Hepatocyte (in vitro differentiated cells): ENCODE data around the gene SNX32.

Source experiments
- CTCF ChIP-seq: fragments of 200-600 bp; sonication (generic); IDR thresholded peaks from 2 replicates; pipeline ENCODE4 v1.5.1; 2016; ENCODE audit warnings: antibody characterized with exemption, mild to moderate bottlenecking; ENCODE audit not compliant: poor library complexity
- EZH2 ChIP-seq: fragments of 200-600 bp; sonication (generic); IDR thresholded peaks from 2 replicates; pipeline ENCODE4 v1.6.1; 2016; ENCODE audit warnings: antibody characterized with exemption, mild to moderate bottlenecking, borderline replicate concordance
- EZH2phosphoT487 ChIP-seq: fragments of 200-600 bp; sonication (generic); IDR thresholded peaks from one replicate; pipeline ENCODE4 v1.6.1; 2018; ENCODE audit warnings: antibody characterized with exemption, mild to moderate bottlenecking, low read depth, moderate library complexity; ENCODE audit not compliant: unreplicated experiment, severe bottlenecking

GRCh38 chr11:65788821-65789220 is 44.9 kb upstream of the SNX32 start:
- TF ChIP-seq CTCF (no peak), EZH2phosphoT487 (no peak), EZH2 (no peak)
